GM19025 (cell line): ENCODE results near the gene TPM3.

Source experiments
- ATAC-seq: cut with Tn5 transposase; IDR thresholded peaks from one replicate; pipeline ENCODE4 v1.9.1; 2021; ENCODE audit warnings: mild to moderate bottlenecking, low read depth, moderate library complexity; ENCODE audit not compliant: unreplicated experiment

Gene TPM3

DNA sequence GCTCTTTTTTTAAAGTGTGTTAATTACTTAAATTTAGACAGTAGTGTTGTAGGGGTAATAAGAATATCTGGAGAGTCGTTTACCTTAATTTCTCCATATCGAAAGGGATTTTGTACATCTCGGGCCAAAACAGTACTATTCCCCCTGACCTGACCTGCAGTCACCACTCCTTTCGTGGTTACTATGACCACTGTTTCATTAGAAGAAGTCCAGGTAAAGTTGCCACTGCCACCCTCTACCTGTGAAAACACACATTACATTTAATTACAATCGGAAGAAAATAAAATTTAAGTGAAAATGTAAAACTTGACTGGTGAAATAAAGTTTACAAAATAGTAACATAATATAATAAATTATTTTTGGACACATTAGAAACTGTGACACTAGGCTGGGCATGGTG is 74.3 kb downstream of the TPM3 start:
- no peak for ATAC-seq

DNA sequence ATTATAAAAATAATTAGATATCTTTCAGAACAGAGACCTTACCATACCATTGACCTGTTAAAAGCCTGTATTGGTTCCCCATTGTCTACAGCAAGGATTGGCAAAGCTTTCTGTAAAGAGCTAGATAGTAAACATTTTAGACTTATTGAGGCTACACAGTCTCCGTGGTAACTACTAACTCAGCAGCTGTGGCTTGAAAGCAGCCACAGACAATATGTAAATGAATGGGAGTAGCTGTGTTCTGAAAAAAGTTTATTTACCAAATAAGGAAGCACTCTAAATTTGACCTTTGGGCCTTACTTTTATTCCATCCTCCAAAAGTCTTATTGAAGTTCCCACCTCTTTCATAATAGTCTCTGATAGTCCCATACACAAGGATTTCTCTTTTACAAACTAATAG is 76.7 kb downstream of the TPM3 start:
- no peak for ATAC-seq
